ENCODE measurements around the gene ZNF91.
"Not testable (repeated sequence)": the region's sequence is repeated elsewhere in the genome, so short reads cannot be mapped to it uniquely, and the experiment has no call there.

ZNF91 gene

GRCh38 chr19:23315286-23315685 is 80.0 kb downstream of the ZNF91 start:
- FAIRE-seq: no peak

- FAIRE-seq: no peak
Observed at GRCh38 chr19:23314505-23315251, 80.6 kb downstream of the ZNF91 start.

- FAIRE-seq: no peak
Observed at GRCh38 chr19:23313196-23313595, 82.1 kb downstream of the ZNF91 start.

GRCh38 chr19:23312515-23312914 is 82.8 kb downstream of the ZNF91 start:
- FAIRE-seq: no peak

GRCh38 chr19:23311551-23311950 is 83.7 kb downstream of the ZNF91 start:
- no peak for FAIRE-seq

GRCh38 chr19:23310729-23311211 is 84.5 kb downstream of the ZNF91 start:
- FAIRE-seq: no peak

- FAIRE-seq: no peak
Observed at GRCh38 chr19:23309926-23310325, 85.3 kb downstream of the ZNF91 start.

GRCh38 chr19:23305555-23305954 is 89.7 kb downstream of the ZNF91 start:
- FAIRE-seq: no peak

- no peak for FAIRE-seq
Observed at GRCh38 chr19:23304238-23304637, 91.0 kb downstream of the ZNF91 start.

GRCh38 chr19:23294141-23294540 is 101.1 kb downstream of the ZNF91 start:
- FAIRE-seq: no peak

- not testable (repeated sequence) for FAIRE-seq
Observed at GRCh38 chr19:23289966-23290365, 105.3 kb downstream of the ZNF91 start.

Data from TTC549 (cell line).